Glomerular visceral epithelial cell (primary cell): ENCODE data around the gene SDR9C7.
A peak's percentile ranks its signal among the peaks of the same experiment; 100 is the strongest.
"Not testable (repeated sequence)": the region's sequence is repeated elsewhere in the genome, so short reads cannot be mapped to it uniquely, and the experiment has no call there.

ENCODE experiments used
- DNase-seq: peaks from one replicate; pipeline ENCODE4 v3.0.0-alpha.2; 2016; ENCODE audit errors: extremely low spot score

The SDR9C7 gene

GRCh38 chr12:56916296-56916995 lies 17.8 kb downstream of the SDR9C7 start:
- no peak for DNase-seq

- no peak for DNase-seq
Observed at GRCh38 chr12:56914724-56915123, 19.5 kb downstream of the SDR9C7 start.

GRCh38 chr12:56914256-56914655 lies 20.0 kb downstream of the SDR9C7 start:
- no peak for DNase-seq

GRCh38 chr12:56909403-56909802 lies 24.8 kb downstream of the SDR9C7 start:
- not testable (repeated sequence) for DNase-seq

- DNase-seq, result no peak
Observed at GRCh38 chr12:56908136-56908535, 26.1 kb downstream of the SDR9C7 start.

GRCh38 chr12:56905852-56906251 lies 28.4 kb downstream of the SDR9C7 start:
- DNase-seq, result no peak

- DNase-seq, result no peak
Observed at GRCh38 chr12:56903374-56903773, 30.8 kb downstream of the SDR9C7 start.

GRCh38 chr12:56901313-56901712 lies 32.9 kb downstream of the SDR9C7 start:
- not testable (repeated sequence) for DNase-seq

GRCh38 chr12:56900583-56900982 lies 33.6 kb downstream of the SDR9C7 start:
- peak; percentile 71 for DNase-seq

- no peak for DNase-seq
Observed at GRCh38 chr12:56898938-56899337, 35.3 kb downstream of the SDR9C7 start.

- DNase-seq, result no peak
Observed at GRCh38 chr12:56897844-56898361, 36.3 kb downstream of the SDR9C7 start.

- no peak for DNase-seq
Observed at GRCh38 chr12:56896082-56896481, 38.1 kb downstream of the SDR9C7 start.

GRCh38 chr12:56894698-56895368 lies 39.4 kb downstream of the SDR9C7 start:
- DNase-seq, result no peak

GRCh38 chr12:56891885-56892284 lies 42.3 kb downstream of the SDR9C7 start:
- not testable (repeated sequence) for DNase-seq

GRCh38 chr12:56886319-56886718 lies 47.9 kb downstream of the SDR9C7 start:
- no peak for DNase-seq

GRCh38 chr12:56885316-56885715 lies 48.9 kb downstream of the SDR9C7 start:
- DNase-seq, result no peak

- peak; percentile 5 for DNase-seq
Observed at GRCh38 chr12:56884421-56884820, 49.8 kb downstream of the SDR9C7 start.

- not testable (repeated sequence) for DNase-seq
Observed at GRCh38 chr12:56882407-56882806, 51.8 kb downstream of the SDR9C7 start.

- peak; percentile 42 for DNase-seq
Observed at GRCh38 chr12:56880125-56880992, 53.8 kb downstream of the SDR9C7 start.

GRCh38 chr12:56879240-56880124 lies 54.7 kb downstream of the SDR9C7 start:
- DNase-seq, result not testable (repeated sequence)

GRCh38 chr12:56878010-56878339 lies 56.2 kb downstream of the SDR9C7 start:
- DNase-seq, result peak; percentile 15
